MV-4-11 (cell line): ENCODE measurements around the gene BLVRB.
"Not testable (repeated sequence)": the region's sequence is repeated elsewhere in the genome, so short reads cannot be mapped to it uniquely, and the experiment has no call there.

Source experiments
- DNase-seq: peaks from one replicate; lab custom pipeline; 2025; lab: John Stamatoyannopoulos, UW

Gene BLVRB

DNA sequence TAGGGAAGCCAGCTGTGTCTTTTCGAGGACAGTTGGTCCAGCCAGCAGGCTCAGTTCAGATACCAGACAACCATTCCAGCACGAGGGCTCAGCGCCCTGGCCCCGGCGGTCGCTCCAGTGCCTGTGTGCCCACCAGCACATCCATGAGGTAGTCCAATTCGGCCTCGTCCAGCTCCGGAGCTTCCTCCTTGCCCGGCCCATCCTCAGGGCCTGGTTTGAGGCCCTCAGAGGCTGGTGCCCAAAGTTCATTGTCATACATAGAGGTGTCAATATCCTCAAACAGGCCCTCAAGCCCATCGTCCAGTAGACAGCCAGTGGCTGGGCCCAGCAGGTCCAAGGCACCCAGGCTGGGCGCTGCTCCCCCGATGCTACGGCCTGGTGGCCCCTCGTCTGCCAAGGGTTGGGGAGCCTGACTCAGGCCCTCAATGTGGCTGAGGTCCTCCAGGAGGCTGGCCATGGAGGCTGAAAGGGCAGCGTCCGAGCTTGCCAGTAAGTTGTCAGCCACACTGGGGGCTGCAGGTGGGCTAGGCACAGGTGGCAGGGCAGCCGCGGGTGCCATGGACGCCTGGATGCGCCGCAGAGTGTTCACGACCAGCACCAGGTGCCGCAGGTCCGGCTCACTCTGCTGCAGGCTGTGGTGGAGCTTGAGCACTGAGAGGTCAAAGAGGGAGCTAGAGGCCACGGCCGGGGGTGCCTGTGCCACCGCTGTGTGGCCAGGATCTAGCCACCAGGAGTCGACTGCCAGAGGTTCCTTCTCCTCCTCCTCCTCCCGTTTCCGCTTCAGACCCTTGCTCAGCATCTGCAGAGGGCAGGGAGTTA lies 42.6 kb downstream of the BLVRB start:
- no peak for DNase-seq

DNA sequence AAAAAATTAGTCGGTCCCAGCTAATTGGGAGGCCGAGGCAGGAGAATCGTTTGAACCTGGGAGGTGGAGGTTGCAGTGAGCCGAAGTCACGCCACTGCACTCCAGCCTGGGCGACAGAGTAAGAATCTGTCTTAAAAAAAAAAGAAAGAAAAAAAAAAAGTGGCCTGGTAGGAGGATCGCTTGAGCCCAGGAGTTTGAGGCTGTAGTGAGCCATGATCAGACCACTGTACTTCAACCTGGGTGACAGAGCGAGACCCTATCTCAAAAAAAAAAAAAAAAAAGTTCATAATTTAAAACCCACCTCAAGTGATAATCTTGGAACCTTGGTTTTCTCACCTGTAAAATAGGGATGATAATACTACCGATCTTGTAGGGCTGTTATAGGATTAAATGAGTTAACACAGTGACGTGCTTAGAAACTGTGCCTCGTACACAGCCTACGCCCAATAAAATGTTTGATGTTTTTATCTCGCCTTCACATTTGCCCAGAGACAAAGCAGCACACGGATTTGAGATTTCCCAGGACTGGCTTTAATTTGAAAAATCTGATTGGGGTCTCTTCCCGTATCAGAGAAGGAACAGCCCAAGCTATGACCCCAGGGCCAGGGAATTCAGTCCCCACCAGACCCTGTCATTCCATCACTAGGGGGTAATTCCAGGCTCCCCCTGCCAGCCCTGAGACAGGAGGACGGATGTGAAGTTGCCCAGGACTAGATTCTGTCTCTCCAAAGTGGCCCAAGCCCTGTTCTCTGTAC lies 43.4 kb downstream of the BLVRB start:
- DNase-seq: no peak

DNA sequence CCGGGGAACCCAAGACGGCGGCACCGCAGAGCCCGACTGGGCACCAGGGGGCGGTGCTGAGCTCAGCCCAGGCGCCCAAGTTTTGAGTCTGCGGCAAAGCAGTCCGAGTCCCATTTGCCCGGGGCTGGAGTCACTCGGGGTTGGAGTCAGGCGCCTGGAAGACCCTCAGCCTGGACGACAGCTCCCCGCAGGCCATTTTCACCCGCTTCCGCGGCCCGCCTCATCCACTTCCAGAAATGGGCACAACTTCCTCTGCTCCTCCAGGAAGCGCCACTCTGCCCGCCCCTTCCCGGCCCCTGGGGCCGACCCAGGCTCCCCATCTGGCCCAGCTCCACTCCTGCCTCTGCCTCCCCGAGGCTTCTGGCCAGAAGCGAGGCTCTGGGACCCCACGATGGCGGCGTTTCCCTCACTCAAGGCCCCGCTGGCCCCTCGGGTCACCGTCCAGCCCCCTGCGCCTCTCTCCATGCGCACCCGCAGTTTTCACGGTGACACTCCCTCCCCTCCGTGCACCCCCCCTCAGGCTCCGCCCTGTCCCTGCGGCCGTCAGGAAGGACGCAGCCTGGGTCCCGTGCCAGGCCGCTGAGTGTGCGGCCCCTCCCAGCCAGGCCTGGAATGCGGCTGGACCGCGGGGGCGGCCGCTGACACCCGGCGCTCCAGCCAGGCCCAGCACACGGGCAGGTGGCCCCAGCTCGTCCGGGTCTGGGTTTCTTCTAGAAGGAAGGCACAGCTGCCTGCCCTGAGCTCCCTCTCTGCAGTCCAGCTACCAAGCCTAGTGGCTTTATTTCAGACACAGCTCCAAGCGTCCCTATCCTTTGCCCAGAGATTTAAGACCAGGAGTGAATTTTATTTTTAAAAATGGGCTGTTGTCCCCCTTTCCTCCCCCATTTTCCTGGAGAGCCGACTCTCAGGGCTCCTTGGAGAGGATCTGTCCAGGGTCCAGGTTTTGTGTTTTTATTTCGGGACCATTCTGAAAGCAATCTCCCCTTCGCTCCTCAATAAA lies 44.5 kb downstream of the BLVRB start:
- peak; percentile 85 for DNase-seq

DNA sequence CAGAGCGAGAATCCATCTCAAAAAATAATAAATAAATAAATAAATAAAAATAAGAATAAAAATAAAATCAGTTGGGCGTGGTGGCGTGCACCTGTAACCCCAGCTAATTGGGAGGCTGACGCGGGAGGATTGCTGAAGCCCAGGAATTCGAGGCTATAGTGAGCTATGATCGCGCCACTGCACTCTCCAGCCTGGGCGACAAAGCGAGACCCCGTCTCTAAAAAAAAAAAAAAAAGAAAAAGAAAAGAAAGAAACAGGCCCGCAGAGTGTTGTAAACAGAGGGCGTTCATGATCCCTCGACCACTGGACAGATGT lies 45.1 kb downstream of the BLVRB start:
- DNase-seq: no peak

DNA sequence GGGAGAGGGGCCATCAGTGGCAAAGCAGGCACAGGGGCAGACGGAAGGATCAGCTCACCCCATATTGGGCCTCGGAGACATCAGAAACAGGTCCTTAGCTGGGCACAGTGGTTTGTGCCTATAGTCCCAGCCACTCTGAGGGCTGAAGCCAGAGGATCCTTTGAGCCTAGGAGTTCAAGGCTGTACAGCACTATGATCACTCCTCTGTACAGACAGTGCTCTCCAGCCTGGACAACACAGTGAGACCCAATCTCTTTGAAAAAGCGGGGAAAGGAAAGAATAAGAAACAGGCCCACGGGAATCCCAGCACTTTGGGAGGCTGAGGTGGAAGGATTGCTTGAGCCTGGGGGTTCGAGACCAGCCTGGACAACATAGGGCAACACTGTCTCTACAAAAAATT lies 45.8 kb downstream of the BLVRB start:
- no peak for DNase-seq

DNA sequence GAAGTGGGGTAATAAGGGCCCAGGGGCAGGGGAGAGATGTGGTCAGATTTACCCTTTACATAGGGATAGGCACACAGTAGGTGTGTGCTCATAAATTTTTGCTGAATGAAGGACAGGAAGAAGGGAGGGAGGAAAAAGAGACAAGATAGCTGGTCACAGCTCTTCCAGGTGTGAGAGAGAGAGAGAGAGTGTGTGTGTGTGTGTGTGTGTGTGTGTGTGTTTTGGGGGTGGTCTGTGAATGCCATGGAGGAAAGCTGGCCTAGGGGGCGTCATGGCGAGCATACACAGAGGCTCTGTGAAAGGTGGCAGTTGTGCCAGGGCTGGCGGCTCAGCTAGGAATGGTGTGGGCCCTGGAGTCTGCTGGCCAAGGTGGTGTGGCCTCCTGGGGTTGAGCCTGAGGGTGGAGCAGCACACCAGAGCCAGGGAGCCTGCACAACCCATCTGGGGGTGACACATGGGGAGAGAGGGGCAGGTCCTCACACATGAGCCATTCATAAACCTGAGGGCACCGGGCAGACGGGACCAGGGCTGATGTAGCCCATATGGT lies 46.4 kb downstream of the BLVRB start:
- no peak for DNase-seq

DNA sequence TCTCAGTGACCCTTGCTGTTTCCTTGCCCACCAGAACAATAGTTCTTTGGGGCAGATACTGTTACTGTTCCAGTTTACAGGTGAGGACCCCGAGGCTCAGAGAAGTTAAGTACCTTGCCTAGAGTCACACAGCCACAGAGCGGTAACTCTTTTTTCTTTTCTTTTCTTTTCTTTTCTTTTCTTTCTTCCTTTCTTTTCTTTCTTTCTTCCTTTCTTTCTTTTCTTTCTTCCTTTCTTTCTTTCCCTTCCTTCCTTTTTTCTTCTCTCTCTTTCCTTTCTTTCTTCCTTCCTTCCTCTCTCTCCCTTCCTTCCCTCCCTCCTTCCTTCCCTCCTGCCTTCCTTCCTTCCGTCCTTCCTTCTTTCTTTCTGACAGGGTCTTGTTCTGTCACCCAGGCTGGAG lies 47.5 kb downstream of the BLVRB start:
- DNase-seq: no peak

DNA sequence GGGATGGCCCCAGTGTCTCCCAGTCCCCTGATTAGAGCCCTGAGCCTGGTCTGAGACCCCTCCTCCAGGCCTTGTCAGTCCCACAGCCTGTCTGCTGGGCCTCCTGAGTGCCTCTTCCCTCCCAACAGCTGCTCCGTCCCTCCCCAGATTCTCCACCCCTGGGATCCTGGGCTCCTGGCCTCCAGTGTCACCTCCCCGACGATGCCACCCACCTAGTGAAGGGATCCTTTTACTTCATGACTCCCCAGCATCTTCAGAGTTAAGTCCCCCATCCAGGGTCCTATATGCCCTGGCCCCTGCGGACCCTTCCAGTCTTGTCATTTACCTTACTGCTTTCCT lies 47.9 kb downstream of the BLVRB start:
- no peak for DNase-seq

DNA sequence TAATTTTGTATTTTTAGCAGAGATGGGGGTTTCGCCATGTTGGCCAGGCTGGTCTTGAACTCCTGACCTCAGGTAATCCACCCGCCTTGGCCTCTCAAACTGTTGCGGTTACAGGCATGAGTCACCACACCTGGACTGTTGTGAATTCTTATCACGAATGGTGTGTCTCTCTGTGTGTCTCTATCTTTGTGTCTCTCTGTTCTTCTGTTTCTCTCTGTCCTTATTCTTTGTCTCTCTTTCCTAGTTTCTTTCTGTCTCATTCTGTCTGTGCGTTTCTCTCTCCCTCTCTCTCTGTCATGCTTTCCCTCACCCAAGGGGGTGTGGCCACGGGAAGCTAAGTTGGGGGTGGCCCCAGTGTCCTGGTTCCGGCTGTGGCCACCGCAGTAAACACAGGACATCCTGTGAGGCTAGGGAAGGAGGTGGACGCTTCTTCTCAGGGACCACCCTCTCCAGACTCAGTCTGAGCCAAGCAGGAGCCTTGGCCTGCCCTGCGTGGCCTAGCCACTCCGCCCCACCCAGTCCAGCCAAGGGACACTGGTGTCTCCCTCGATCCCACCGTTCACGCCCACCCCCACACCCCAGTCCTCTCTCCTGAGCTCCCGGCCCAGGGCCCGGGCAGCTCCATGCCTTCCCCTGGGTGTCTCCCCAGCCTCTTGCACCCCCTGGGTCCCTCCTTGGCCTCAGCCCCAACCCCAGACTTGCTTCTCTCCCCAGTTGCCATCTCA lies 48.5 kb downstream of the BLVRB start:
- peak; percentile 74 for DNase-seq

DNA sequence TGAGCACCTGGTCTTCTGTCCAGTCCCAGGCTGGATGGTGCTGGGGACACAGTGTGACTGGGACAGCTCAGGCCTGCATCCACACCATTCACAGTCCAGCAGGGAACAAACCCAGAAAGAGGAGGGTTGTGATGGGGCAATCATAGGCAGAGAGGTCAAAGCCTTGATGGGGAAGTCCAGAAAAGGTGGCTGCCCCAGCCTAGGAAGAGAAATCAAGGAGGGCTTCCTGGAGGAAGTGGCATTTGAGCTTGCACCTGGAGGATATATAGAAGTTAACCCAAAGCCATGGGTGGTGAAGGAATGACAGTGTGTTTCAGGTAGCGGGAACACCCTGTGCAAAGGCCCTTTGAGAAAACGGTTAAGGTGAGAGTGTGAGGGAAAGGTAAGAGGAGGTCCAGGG lies 49.8 kb downstream of the BLVRB start:
- no peak for DNase-seq

DNA sequence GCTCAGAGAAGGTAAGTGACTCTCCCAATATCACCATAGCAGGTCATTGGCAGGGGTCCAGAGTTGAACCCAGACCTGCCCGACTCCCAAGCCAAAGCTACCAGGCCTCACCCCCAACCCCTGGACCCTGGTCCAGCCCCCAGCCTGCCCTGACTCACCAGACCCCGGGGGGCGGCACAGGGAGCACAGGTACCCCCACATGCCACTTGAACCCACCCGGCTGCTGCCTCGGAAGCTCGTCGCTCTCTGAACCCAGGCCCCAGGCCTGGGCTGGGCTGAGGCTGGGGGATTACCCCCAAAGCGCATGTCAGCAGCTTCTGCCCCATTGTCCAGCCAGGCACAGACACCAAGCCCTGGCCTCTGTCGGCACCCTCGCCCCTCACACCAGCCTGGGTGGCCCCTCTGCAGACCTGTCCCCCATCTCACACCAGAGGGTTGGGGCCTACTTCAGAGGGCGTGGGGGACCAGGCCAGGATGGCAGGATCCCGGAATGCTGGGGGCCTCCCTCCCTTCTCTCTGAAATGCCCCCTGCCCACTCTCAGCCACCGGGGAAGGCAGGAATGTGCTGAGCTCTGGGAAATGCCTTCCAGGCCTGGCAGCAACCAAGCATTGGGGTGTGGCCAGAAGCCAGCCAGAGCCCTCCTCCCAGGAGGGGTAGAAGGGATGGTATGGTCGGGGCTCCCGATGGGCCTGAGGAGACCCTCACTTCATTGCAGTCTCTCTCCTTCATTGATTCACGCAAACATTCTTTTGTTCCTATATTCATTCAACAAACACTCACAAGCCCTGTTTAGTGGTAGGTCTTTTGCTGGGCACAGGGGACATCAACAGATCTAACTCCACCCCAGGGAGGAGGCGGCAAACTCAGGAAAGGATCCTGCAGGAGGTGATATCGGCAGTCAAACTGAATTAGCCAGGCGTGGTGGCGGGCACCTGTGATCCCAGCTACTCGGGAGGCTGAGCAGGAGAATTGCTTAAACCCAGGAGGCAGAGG lies 50.7 kb downstream of the BLVRB start:
- no peak for DNase-seq

DNA sequence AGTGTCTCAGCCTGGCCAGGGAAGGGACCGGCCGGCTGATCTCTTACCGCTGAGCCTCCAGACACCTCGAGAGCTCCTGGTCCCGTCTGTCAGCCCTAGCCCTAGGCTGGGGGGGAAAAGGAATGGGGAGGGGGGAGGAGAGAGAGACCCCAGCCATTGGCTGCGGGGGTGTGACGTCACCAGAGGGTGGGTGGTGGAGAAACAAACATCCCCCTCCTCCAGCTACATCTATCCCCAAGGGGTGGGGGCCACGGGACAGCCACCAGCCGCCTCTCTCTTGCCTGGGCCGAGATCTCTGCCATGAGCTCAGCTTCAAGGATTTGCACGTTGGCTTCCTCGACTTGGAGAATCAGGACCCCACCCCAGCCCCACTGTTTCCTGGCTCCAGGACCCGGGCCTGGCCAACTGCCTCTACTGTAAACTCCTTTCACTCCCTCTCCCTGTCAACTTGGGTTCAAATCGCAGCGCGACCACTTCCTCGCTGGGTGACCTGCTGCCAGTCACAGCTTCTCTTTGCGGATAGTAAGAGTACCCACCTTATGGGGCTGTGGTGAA lies 52.2 kb downstream of the BLVRB start, which contains the start of gene PRX:
TSS of gene PRX (minus strand) at position 88 of the 555 bp plus-strand sequence. CDS start 5,446 bp downstream, outside the sequence.
- DNase-seq: no peak

DNA sequence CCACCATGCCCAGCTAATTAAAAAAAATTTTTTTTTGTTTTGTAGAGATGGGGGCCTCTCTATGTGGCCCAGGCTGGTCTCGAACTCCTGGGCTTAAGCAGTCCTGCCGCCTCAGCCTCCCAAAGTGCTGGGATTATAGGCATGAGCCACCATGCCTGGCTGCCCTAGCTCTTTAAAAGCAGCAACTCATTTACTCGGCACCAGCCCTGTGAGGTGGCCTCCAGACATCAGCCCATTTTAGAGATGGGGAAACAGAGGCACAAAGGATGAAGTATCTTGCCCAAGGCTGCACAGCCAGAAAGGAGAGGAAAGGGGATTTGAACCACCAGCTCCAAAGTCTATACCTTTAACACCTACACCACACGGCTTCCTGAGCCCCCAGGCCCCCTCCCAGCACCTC lies 52.7 kb downstream of the BLVRB start:
- no peak for DNase-seq

DNA sequence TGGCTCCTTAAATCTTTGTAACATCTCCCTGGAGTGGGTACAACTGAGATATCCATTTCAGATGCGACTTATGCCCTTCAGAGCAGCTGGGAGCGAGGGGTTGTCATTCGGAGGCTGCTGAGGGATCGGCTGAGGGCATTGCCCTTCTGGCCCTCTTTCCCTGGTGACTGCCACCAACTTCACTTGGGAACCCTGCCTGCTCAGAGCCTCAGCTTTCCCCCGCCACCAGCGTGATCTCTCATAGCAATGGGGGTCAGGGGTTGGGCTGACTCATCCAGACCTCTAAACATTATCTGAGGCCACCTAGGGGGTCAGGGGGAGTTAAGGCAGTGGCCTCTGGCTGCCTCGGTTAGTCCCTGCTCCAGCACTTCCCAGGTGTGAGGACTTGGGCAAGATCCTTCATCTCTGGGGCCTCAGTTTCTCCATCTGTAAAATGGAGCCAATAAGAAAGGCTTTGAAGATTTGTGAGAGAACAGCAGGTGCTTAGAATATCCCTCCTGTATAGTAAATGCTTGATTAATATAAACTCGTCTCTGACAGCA lies 53.5 kb downstream of the BLVRB start:
- DNase-seq: no peak

DNA sequence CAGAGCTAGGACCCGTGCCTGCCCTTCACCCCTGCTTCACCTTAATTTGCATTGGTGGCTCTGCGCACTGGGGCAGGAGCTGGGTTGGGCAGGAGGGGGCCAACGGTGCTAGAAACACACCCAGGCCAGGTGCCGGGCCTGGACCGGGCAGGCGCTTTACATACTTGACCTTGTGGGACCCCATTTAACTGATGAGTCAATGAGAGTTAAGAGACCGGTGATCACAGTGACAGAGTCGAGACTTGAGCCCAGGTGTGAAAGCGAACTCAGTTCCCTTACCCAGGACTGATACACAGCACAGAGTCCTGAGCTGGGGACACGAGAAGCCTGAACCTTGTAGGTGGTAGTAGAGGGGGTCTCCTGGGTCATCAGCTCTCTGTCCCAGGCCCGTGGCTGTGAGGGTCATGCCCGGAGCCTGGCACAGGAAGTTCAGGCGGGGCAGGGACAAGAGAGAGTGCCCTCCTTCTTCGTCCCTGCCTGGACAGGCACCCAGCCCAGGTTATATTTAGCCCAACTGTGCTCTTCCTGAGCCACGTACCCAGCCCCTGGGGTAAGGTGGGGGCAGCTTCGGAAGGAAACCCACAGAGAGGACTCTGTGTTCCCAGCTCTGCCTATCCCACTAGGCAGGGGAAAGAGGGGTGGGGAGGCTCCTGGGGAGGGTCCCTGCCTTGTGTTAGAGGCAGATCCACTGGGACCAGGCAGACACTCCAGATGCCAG lies 54.3 kb downstream of the BLVRB start:
- no peak for DNase-seq

DNA sequence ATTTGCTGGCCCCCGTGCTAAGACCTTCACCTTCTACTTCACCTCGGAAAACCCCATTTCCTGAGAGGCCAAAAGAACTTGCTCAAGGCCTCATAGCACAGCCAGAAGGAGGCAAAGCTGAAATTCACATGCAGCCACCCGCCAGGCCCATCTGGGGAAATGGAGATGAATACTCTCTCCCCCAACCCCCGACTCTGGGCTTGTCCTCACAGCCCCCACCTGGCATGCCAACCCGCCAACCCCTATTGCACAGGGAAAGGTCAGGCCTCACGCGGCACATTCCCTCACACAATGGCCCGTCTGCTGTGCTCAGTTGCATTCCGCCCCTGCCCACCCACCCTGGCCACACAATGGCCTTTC lies 55.5 kb downstream of the BLVRB start:
- DNase-seq: no peak

DNA sequence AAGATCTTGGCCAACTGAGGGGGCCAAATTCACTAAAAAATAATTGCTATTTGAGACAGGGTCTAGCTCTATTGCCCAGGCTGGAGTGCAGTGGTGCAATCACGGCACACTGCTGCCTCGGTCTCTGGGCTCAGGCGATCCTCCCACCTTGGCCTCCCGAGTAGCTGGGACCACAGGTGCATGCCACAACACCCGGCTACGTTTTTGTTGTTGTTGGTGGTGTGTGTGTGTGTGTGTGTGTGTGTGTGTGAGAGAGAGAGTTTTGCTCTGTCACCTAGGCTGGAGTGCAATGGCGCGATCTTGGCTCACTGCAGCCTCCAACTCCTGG lies 57.0 kb downstream of the BLVRB start:
- not testable (repeated sequence) for DNase-seq

DNA sequence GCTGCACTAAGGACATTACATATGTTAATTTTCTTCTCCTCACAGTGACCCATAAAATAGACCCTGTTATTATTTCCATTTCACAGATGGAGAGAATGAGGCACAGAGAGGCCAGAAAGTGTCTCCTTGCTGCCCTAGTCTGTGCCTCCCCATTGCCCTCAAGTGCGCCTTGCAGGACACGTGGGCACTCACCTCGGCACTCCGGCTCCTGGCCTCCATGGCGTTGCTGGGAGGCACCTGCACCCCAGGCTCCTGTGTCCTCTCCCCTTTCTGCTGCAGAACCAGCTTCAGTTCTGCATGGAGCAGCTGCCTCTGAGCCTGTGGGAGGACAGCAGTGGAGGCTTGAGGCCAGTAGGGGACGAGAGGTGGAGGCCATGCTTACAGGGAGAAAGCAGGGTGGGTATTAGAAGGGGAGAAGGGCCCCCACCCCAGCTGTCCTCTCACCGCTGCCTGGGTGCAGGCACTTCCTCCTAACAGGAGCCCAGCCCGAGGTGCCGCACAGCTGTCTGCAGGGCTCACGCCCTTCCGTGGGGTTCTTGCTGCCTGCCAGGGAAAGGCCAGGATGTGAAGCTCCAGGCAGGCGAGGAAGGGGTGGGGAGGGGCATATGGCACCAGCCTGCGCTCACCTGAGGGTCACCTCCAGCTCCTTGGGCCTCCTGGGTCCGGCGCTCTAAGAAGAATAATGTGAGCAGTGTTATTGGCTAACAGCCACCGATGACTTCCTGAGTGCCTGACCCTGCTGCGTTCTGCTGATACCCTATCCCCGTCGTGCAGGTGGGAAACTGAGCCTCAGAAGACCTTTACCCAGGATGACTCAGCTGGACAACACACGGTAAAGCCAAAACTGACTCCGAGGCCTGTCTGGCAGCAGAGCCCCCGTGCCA lies 57.6 kb downstream of the BLVRB start:
- no peak for DNase-seq
